Bronchial epithelial cell (primary cell): ENCODE measurements around the gene PTMA. TPM values are rescaled to one million over a fixed set of nuclear protein-coding genes. Genes with fewer than 3 reads are reported as not detected.

Source experiments
- DNase-seq: peaks from one replicate; pipeline ENCODE4 v3.0.0-alpha.2; 2010; ENCODE audit warnings: low read depth
- FAIRE-seq: peaks from 2 replicates; lab custom pipeline; 2011; peaks lifted over from hg19 to GRCh38; lab: Jason Lieb, UNC
- H3K27me3 ChIP-seq: 2 replicates; pipeline ENCODE4 v1.5.1; 2011; ENCODE audit warnings: low read length; ENCODE audit not compliant: control insufficient read depth, insufficient read depth
- H3K36me3 ChIP-seq: 2 replicates; pipeline ENCODE4 v1.5.1; 2011; ENCODE audit warnings: low read length; ENCODE audit not compliant: control insufficient read depth, insufficient read depth
- H3K4me3 ChIP-seq: 2 replicates; pipeline ENCODE4 v1.5.1; 2011; ENCODE audit warnings: mild to moderate bottlenecking, low read depth, low read length, control low read depth
- CTCF ChIP-seq: IDR thresholded peaks from 2 replicates; pipeline ENCODE4 v1.5.1; 2011; ENCODE audit warnings: mild to moderate bottlenecking, moderate library complexity, low read length, control low read depth, inconsistent platforms; ENCODE audit not compliant: insufficient read depth, severe bottlenecking
- total RNA-seq: library from RNA; depleted of rRNA; stranded (reverse); fragments of >200 nt; gene quantifications from 2 replicates; pipeline ENCODE4 v1.2.1, GENCODE V29; 2014

Gene PTMA
- total RNA-seq, 1 donor from 2014 or later, result 388 TPM

DNA sequence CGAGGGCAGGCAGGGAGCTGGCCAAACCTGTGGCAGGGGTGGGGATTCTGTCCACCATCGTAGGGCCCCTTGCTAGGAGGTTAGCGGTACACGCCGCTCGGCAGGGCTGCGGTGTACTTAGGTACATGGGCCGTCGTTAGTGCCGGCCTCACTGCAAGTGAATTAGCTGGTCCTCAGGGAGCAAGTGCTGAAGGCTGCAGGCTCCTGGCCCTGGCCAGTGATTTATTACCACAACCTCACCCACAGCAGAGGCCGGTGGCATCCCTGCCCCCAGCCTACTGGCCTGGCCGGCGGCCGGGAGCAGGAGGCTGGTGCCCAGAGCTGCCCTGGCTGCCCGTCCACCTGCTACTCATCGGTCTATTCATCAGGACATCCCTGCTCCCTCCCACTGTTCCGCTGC lies 19.6 kb upstream of the PTMA start:
- no peak for FAIRE-seq
- H3K4me3 ChIP-seq, result no peak overlapping the region
- no peaks in the 10 kb centered on the region for H3K27me3 ChIP-seq
- no peak for TF ChIP-seq CTCF
- no peaks in the 10 kb centered on the region for H3K36me3 ChIP-seq
- no peak for DNase-seq

- Histone ChIP-seq H3K27me3 (no peaks in the 10 kb centered on the region), H3K36me3 (no peaks in the 10 kb centered on the region), H3K4me3 (no peak overlapping the region)
- TF ChIP-seq CTCF, result no peak
- DNase-seq, result no peak
- no peak for FAIRE-seq
Measured at GRCh38 chr2:231689124-231689893, 19.0 kb upstream of the PTMA start.

- H3K4me3 ChIP-seq, result no peak overlapping the region
- FAIRE-seq (no peak), DNase-seq (no peak)
- H3K36me3 ChIP-seq, result no peaks in the 10 kb centered on the region
- no peak for TF ChIP-seq CTCF
- H3K27me3 ChIP-seq, result no peaks in the 10 kb centered on the region
Measured at GRCh38 chr2:231691251-231691772, 17.0 kb upstream of the PTMA start.

DNA sequence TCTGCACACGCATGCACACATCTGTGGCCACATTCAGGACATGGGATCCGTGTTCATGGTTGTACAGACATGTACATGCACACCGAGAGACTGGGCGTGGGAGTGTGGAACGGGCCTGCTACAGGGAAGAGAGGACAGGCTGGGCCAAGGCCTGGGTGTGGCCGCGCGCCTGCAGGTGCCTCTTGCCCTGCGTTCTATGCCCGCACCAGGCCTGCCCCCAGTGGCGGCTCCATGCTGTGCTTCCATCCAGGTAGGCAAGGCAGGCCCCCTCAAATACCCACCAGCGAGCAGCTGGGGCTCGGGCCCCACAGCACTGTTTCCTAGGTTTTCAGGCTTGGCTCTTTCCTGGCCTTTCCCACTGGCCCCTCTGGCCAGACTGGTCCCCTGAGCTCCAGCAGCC lies 15.5 kb upstream of the PTMA start:
- FAIRE-seq, result no peak
- Histone ChIP-seq H3K4me3 (no peak overlapping the region), H3K36me3 (no peaks in the 10 kb centered on the region), H3K27me3 (no peaks in the 10 kb centered on the region)
- TF ChIP-seq CTCF, result no peak
- DNase-seq, result no peak

DNA sequence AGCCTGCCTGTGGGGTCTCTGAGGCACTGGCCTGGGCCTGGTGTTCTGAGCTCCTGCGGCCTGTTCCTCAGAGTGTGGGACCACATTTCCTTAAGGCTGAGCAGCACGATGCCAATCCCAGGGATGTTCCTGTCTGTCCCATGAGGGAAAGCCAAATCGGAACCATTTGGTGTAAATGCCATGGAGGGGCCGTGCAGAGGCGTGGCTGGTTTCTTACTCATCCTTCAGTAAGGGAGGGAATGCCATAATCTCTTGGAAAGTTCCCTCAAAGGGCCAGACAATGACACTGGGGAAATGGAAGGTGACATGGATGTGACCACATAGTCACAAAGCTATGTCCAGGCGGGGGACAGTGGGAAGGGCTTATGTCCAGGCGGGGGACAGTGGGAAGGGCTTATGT lies 14.4 kb upstream of the PTMA start:
- FAIRE-seq, result no peak
- H3K36me3 ChIP-seq, result no peaks in the 10 kb centered on the region
- H3K27me3 ChIP-seq, result no peaks in the 10 kb centered on the region
- no peak for DNase-seq
- no peak overlapping the region for H3K4me3 ChIP-seq
- no peak for TF ChIP-seq CTCF
